HepG2 (cell line): ENCODE data around the gene ZNF700. TPM values are rescaled to one million over a fixed set of nuclear protein-coding genes. Genes with fewer than 3 reads are reported as not detected.
"Not testable (repeated sequence)": the region's sequence is repeated elsewhere in the genome, so short reads cannot be mapped to it uniquely, and the experiment has no call there.

Source experiments
- ATAC-seq: fragments of 200-7000 bp; cut with Tn5 transposase; 3 replicates; pipeline ENCODE4 v1.9.1; 2020; ENCODE audit warnings: mild to moderate bottlenecking, moderate library complexity
- BruUV-seq: library from RNA; stranded (reverse); fragments of 400-500 nt; replicated peaks from 2 replicates; lab custom pipeline; 2021; lab: Mats Ljungman, UMichigan
- CTCF ChIA-PET: fragments of 300-600 bp; formaldehyde crosslinking; extraction: SDS; loops from one replicate; lab custom pipeline; 2021; ENCODE audit warnings: low total read pairs, inconsistent platforms, low intra/inter-chr PET ratio; lab: Yijun Ruan, JAX
- POLR2A ChIA-PET: fragments of 350-600 bp; sonication (Branson Sonifier 250); formaldehyde crosslinking; loops from one replicate; lab custom pipeline; 2020; ENCODE audit warnings: antibody characterized with exemption, inconsistent platforms; lab: Yijun Ruan, JAX
- DNase-seq: peaks from one replicate; pipeline ENCODE4 v3.0.0-alpha.2; 2015; ENCODE audit warnings: low spot score
- FAIRE-seq: peaks from 3 replicates; lab custom pipeline; 2011; peaks lifted over from hg19 to GRCh38; lab: Jason Lieb, UNC
- H2AFZ ChIP-seq: one replicate; pipeline ENCODE4 v1.6.1; 2011; ENCODE audit warnings: low read length, inconsistent platforms
- H3K27ac ChIP-seq: fragments of 300-600 bp; 3 replicates; pipeline ENCODE4 v1.8.0; 2011; ENCODE audit warnings: mixed run types, mild to moderate bottlenecking, mixed read lengths, low read length, inconsistent platforms; ENCODE audit not compliant: insufficient read depth; ENCODE audit errors: extremely low read length
- H3K27me3 ChIP-seq, 2 experiments: fragments of 200-600 bp in 1 of 2; 2 replicates in 1 of 2; 3 replicates in 1 of 2; pipeline versions ENCODE4 v1.6.0 to v1.8.0; 2011; ENCODE audit warnings: low read length in 2 of 2, mild to moderate bottlenecking in 2 of 2, moderate library complexity in 2 of 2, inconsistent platforms in 1 of 2; ENCODE audit not compliant: insufficient read depth in 2 of 2, control insufficient read depth in 1 of 2
- H3K36me3 ChIP-seq, 2 experiments: fragments of 200-600 bp in 1 of 2; replicated peaks in 1 of 2; 2 replicates in 1 of 2; 3 replicates in 1 of 2; pipeline versions ENCODE4 v1.5.1 to v1.8.0; 2011; ENCODE audit warnings: low read length in 2 of 2, inconsistent platforms in 1 of 2; ENCODE audit not compliant: insufficient read depth in 2 of 2, control insufficient read depth in 1 of 2
- H3K4me1 ChIP-seq: 2 replicates; pipeline ENCODE4 v1.5.1; 2012; ENCODE audit warnings: low read length, inconsistent platforms; ENCODE audit not compliant: insufficient read depth
- H3K4me2 ChIP-seq: 2 replicates; pipeline ENCODE4 v1.6.0; 2011; ENCODE audit warnings: low read depth, low read length, inconsistent platforms
- H3K4me3 ChIP-seq, 3 experiments: fragments of 200-600 bp in 1 of 3; sonication (generic), shearing (Covaris generic) in 1 of 3; replicated peaks in 1 of 3; 2 replicates each; pipeline ENCODE4 v1.5.1; 2011 to 2016; ENCODE audit warnings: low read length in 3 of 3, inconsistent platforms in 2 of 3, low read depth in 2 of 3, mild to moderate bottlenecking in 2 of 3, control low read depth in 1 of 3, mixed read lengths in 1 of 3; ENCODE audit not compliant: insufficient read depth in 1 of 3
- H3K79me2 ChIP-seq: one replicate; pipeline ENCODE4 v1.6.1; 2011; ENCODE audit warnings: low read length, inconsistent platforms; ENCODE audit not compliant: insufficient read depth
- H3K9ac ChIP-seq: 2 replicates; pipeline ENCODE4 v1.6.0; 2011; ENCODE audit warnings: mild to moderate bottlenecking, low read depth, low read length, inconsistent platforms; ENCODE audit not compliant: insufficient read depth
- H3K9me3 ChIP-seq: 2 replicates; pipeline ENCODE4 v1.5.1; 2012; ENCODE audit warnings: mild to moderate bottlenecking, low read length
- H4K20me1 ChIP-seq: 2 replicates; pipeline ENCODE4 v1.6.0; 2011; ENCODE audit warnings: inconsistent platforms, mild to moderate bottlenecking, low read length, moderate library complexity; ENCODE audit not compliant: insufficient read depth
- JUNB ChIP-seq: sonication (generic); formaldehyde crosslinking; IDR thresholded peaks from 2 replicates; pipeline ENCODE4 v1.8.0; 2022; ENCODE audit warnings: missing genetic modification reagents, mild to moderate bottlenecking, borderline replicate concordance
- NR2F6 ChIP-seq, 2 experiments: IDR thresholded peaks; 2 replicates each; pipeline ENCODE4 v1.6.1; 2016; ENCODE audit warnings: antibody characterized with exemption in 1 of 2, mild to moderate bottlenecking in 1 of 2
- PHF21A ChIP-seq: sonication (generic); formaldehyde crosslinking; IDR thresholded peaks from 2 replicates; pipeline ENCODE4 v1.5.0; 2020; ENCODE audit warnings: mild to moderate bottlenecking, missing genetic modification reagents
- REL ChIP-seq: sonication (generic); formaldehyde crosslinking; conservative IDR thresholded peaks from 2 replicates; pipeline ENCODE4 v1.8.0; 2022; ENCODE audit warnings: mild to moderate bottlenecking, missing genetic modification reagents, moderate library complexity
- ZNF670 ChIP-seq: sonication (generic); formaldehyde crosslinking; IDR thresholded peaks from 2 replicates; pipeline ENCODE4 v1.8.0; 2022; ENCODE audit warnings: mild to moderate bottlenecking, missing genetic modification reagents, borderline replicate concordance
- ZNF816 ChIP-seq: sonication (generic); formaldehyde crosslinking; IDR thresholded peaks from 2 replicates; pipeline ENCODE4 v1.8.0; 2022; ENCODE audit warnings: missing genetic modification reagents, mild to moderate bottlenecking, borderline replicate concordance
- WGBS: methylation state at CpG from one replicate; pipeline ENCODE4 v1.1.6; 2017; ENCODE audit warnings: low lambda C conversion rate; 5-methylcytosine and 5-hydroxymethylcytosine counted together
- in situ Hi-C: cut with HindIII; loops from 2 replicates; pipeline ENCODE4 v1.10.0; 2017; ENCODE audit warnings: low pct_unique_long_range_greater_than_20kb; ENCODE audit not compliant: extremely low pct_ligation_motif_present
- intact Hi-C: fragments of 100-400 bp; cut with micrococcal nuclease; formaldehyde crosslinking; loops from one replicate; pipeline ENCODE4 v1.10.0; 2022; ENCODE audit not compliant: unreplicated experiment
- polyA plus RNA-seq, 8 experiments: library from polyadenylated mRNA; depleted of rRNA in 3 of 8; stranded (reverse) in 7 of 8; unstranded in 1 of 8; fragments of >200 nt; fragmentation: Illumina TruSeq in 4 of 8; extraction: Trizol in 4 of 8; gene quantifications; 2 replicates each; pipeline versions ENCODE4 v1.2.1 to v1.2.3, GENCODE V29; 2011 to 2016; ENCODE audit warnings: low read depth in 4 of 8, missing spikeins in 1 of 8, mixed read lengths in 1 of 8; ENCODE audit not compliant: insufficient read depth in 1 of 8
- total RNA-seq, 5 experiments: library from RNA; depleted of rRNA; stranded (reverse); fragments of >200 nt; fragmentation: Illumina TruSeq; extraction: Trizol; gene quantifications; 2 replicates each; pipeline ENCODE4 v1.2.3, GENCODE V29; 2016; ENCODE audit warnings: low read depth in 1 of 5
- TF ChIP-seq, protein P1 (sequence below): sonication (generic); formaldehyde crosslinking; IDR thresholded peaks from 2 replicates; pipeline ENCODE4 v1.4.0; 2020; ENCODE audit warnings: missing genetic modification reagents
- TF ChIP-seq, protein P2 (sequence below): sonication (generic); formaldehyde crosslinking; IDR thresholded peaks from 2 replicates; pipeline ENCODE4 v1.8.0; 2022; ENCODE audit warnings: mild to moderate bottlenecking, missing genetic modification reagents, moderate library complexity
- TF ChIP-seq, protein P3 (sequence below): IDR thresholded peaks from 2 replicates; pipeline ENCODE4 v1.4.0; 2020; ENCODE audit warnings: mild to moderate bottlenecking, missing genetic modification reagents
- TF ChIP-seq, protein P4 (sequence below): sonication (generic); formaldehyde crosslinking; conservative IDR thresholded peaks from 2 replicates; pipeline ENCODE4 v1.8.1; 2023; ENCODE audit warnings: missing genetic modification reagents

ZNF700 gene
- total and polyA plus RNA-seq, 2 of the 13 experiments (the other 11 are each of a cell fraction or from before 2014, with no cell fraction given) = 6.0 to 12.8 TPM

DNA sequence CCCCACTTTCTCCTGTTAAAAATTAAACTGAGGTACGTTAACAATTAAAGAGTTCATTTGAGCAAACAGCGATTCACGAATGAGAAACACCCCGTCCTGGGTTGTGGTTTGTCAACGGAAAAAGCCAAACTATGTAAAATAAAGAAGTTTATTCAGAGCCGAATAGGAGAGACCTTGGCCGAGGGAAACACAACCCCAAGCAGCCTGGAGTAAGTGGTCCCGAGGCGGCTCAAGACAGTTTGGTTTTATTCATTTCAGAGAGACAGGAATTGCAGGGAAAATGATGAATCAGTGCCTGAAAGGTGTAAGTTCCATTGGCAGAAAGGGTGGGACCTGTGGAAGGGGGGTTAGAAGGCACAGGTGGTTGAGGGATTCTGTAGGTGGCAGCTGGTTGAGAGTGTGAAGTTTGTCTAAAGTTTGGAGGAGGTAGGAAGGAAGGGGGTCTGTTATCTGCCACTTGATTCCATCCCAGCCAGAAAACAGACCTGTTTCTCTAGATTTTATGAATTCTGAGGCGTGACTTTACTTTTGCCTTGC is 812 bp downstream of the ZNF700 start:
- intact Hi-C loops = loop anchor here (1.0 to 2.0 kb wide), 2 partner anchors 60 to 127 kb away; partner anchors contain the start of gene ZNF878
- H3K36me3 ChIP-seq; BruUV-seq; H2AFZ ChIP-seq; H4K20me1 ChIP-seq; H3K27me3 ChIP-seq; in situ Hi-C loops; CTCF ChIA-PET; H3K9me3 ChIP-seq; TF ChIP-seq NR2F6 (CRISPR knock-in tag; IDR thresholded peaks at IDR 0.05): not testable (repeated sequence)
- DNase-seq (peak; percentile 58), ATAC-seq (peak; percentile 17; the same call in 2 of the 3 replicates), FAIRE-seq (peak; percentile 73)
- peaks cover 54% of the 10 kb centered on the region for H3K4me1 ChIP-seq
- H3K27ac ChIP-seq = peak overlapping the region; percentile 97
- H3K4me3 ChIP-seq = peak overlapping the region; percentile 80 to 88 (median 85)
- 0% methylated on average over 10 of the region's 10 CpGs for WGBS
- peak overlapping the region; percentile 95 for H3K9ac ChIP-seq
- POLR2A ChIA-PET = interaction anchor here (1.1 to 1.4 kb wide), 4 partner anchors 10 to 134 kb away, joined by 3 to 5 read pairs (median 4); no protein-coding TSS in a partner anchor
- peaks cover 23% of the 10 kb centered on the region for H3K79me2 ChIP-seq
- peak overlapping the region; percentile 100 for H3K4me2 ChIP-seq
- TF ChIP-seq, protein P1, sequence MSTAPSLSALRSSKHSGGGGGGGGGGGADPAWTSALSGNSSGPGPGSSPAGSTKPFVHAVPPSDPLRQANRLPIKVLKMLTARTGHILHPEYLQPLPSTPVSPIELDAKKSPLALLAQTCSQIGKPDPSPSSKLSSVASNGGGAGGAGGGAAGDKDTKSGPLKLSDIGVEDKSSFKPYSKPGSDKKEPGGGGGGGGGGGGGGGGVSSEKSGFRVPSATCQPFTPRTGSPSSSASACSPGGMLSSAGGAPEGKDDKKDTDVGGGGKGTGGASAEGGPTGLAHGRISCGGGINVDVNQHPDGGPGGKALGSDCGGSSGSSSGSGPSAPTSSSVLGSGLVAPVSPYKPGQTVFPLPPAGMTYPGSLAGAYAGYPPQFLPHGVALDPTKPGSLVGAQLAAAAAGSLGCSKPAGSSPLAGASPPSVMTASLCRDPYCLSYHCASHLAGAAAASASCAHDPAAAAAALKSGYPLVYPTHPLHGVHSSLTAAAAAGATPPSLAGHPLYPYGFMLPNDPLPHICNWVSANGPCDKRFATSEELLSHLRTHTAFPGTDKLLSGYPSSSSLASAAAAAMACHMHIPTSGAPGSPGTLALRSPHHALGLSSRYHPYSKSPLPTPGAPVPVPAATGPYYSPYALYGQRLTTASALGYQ (CRISPR knock-in tag) = peak; percentile 5; the same call in 1 of the 2 replicates
- TF ChIP-seq ZNF816 (CRISPR knock-in tag) = peak; percentile 43; the same call in 1 of the 2 replicates
- TF ChIP-seq JUNB = 0 out of 2 replicates have a peak, but pooled peaks have one; percentile 54
- 0 out of 2 replicates have a peak, but pooled peaks have one; percentile 20 for TF ChIP-seq REL (CRISPR knock-in tag)
- TF ChIP-seq ZNF670 (CRISPR knock-in tag) = peak; percentile 10; the same call in 1 of the 2 replicates
- TF ChIP-seq, protein P2, sequence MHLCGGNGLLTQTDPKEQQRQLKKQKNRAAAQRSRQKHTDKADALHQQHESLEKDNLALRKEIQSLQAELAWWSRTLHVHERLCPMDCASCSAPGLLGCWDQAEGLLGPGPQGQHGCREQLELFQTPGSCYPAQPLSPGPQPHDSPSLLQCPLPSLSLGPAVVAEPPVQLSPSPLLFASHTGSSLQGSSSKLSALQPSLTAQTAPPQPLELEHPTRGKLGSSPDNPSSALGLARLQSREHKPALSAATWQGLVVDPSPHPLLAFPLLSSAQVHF = 0 out of 2 replicates have a peak, but pooled peaks have one; percentile 1
- TF ChIP-seq NR2F6 (IDR thresholded peaks at IDR 0.05) = 0 out of 2 replicates have a peak, but pooled peaks have one; percentile 11
- TF ChIP-seq PHF21A (CRISPR knock-in tag) = peak; percentile 8; the same call in 1 of the 2 replicates
- TF ChIP-seq, protein P3, sequence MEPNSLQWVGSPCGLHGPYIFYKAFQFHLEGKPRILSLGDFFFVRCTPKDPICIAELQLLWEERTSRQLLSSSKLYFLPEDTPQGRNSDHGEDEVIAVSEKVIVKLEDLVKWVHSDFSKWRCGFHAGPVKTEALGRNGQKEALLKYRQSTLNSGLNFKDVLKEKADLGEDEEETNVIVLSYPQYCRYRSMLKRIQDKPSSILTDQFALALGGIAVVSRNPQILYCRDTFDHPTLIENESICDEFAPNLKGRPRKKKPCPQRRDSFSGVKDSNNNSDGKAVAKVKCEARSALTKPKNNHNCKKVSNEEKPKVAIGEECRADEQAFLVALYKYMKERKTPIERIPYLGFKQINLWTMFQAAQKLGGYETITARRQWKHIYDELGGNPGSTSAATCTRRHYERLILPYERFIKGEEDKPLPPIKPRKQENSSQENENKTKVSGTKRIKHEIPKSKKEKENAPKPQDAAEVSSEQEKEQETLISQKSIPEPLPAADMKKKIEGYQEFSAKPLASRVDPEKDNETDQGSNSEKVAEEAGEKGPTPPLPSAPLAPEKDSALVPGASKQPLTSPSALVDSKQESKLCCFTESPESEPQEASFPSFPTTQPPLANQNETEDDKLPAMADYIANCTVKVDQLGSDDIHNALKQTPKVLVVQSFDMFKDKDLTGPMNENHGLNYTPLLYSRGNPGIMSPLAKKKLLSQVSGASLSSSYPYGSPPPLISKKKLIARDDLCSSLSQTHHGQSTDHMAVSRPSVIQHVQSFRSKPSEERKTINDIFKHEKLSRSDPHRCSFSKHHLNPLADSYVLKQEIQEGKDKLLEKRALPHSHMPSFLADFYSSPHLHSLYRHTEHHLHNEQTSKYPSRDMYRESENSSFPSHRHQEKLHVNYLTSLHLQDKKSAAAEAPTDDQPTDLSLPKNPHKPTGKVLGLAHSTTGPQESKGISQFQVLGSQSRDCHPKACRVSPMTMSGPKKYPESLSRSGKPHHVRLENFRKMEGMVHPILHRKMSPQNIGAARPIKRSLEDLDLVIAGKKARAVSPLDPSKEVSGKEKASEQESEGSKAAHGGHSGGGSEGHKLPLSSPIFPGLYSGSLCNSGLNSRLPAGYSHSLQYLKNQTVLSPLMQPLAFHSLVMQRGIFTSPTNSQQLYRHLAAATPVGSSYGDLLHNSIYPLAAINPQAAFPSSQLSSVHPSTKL (CRISPR knock-in tag) = 0 out of 2 replicates have a peak, but pooled peaks have one; percentile 1
- TF ChIP-seq, protein P4, sequence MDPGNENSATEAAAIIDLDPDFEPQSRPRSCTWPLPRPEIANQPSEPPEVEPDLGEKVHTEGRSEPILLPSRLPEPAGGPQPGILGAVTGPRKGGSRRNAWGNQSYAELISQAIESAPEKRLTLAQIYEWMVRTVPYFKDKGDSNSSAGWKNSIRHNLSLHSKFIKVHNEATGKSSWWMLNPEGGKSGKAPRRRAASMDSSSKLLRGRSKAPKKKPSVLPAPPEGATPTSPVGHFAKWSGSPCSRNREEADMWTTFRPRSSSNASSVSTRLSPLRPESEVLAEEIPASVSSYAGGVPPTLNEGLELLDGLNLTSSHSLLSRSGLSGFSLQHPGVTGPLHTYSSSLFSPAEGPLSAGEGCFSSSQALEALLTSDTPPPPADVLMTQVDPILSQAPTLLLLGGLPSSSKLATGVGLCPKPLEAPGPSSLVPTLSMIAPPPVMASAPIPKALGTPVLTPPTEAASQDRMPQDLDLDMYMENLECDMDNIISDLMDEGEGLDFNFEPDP (CRISPR knock-in tag) = peak; percentile 72; the same call in 1 of the 2 replicates
